H1 (cell line): ENCODE measurements around the gene ODF2L. TPM values are rescaled to one million over a fixed set of nuclear protein-coding genes. Genes with fewer than 3 reads are reported as not detected.

Experiments
- CEBPB ChIP-seq: IDR thresholded peaks from 2 replicates; pipeline ENCODE4 v1.6.1; 2012; ENCODE audit warnings: low read depth, low read length
- CHD7 ChIP-seq: fragments of 300-600 bp; sonication (generic); IDR thresholded peaks from 2 replicates; pipeline ENCODE4 v1.7.1; 2012; ENCODE audit warnings: low read length, moderate library complexity, mild to moderate bottlenecking, inconsistent platforms; ENCODE audit not compliant: insufficient replicate concordance
- CTCF ChIP-seq, 3 experiments: IDR thresholded peaks; 1 replicate in 2 of 3; 2 replicates in 1 of 3; pipeline versions ENCODE4 v1.5.1 to v1.6.1; 2011; ENCODE audit warnings: low read length in 3 of 3, mild to moderate bottlenecking in 3 of 3, inconsistent platforms in 2 of 3, low read depth in 1 of 3, moderate library complexity in 1 of 3; ENCODE audit not compliant: insufficient read depth in 1 of 3; ENCODE audit errors: control extremely low read depth in 1 of 3
- GTF2F1 ChIP-seq: IDR thresholded peaks from 2 replicates; pipeline ENCODE4 v1.6.1; 2012; ENCODE audit warnings: low read depth, low read length, improper control_type of control experiment, borderline replicate concordance
- HDAC2 ChIP-seq, 2 experiments: fragments of 300-600 bp in 1 of 2; sonication (generic) in 1 of 2; IDR thresholded peaks; 2 replicates each; pipeline ENCODE4 v1.6.1; 2011 to 2012; ENCODE audit warnings: low read depth in 2 of 2, low read length in 2 of 2, mild to moderate bottlenecking in 2 of 2, moderate library complexity in 2 of 2, borderline replicate concordance in 1 of 2, inconsistent platforms in 1 of 2
- SP2 ChIP-seq: IDR thresholded peaks from 2 replicates; pipeline ENCODE4 v1.6.1; 2012; ENCODE audit warnings: mild to moderate bottlenecking, low read length, inconsistent platforms
- TAF7 ChIP-seq: optimal IDR thresholded peaks from 2 replicates; pipeline ENCODE3; 2011; ENCODE audit warnings: low read depth, mild to moderate bottlenecking, inconsistent platforms, low read length, moderate library complexity, borderline replicate concordance
- polyA plus RNA-seq, 7 experiments: library from polyadenylated mRNA; depleted of rRNA in 3 of 7; stranded (reverse) in 5 of 7; unstranded in 2 of 7; fragments of >200 nt in 5 of 7; fragments of 200-250 nt in 2 of 7; gene quantifications; 1 replicate in 5 of 7; 2 replicates in 1 of 7; 4 replicates in 1 of 7; pipeline versions ENCODE4 v1.2.1 to v1.2.3, GENCODE V29; 2011 to 2013; ENCODE audit warnings: missing spikeins in 2 of 7, mixed read lengths in 2 of 7
- total RNA-seq: library from RNA; stranded (reverse); fragmentation: NEBNext Ultra II Directional; extraction: Animal tissue kit (Norgen Biotek cat#: 25700); gene quantifications from 2 replicates; pipeline ENCODE4 v1.2.1, GENCODE V29; 2021

ODF2L gene
- total and polyA plus RNA-seq, 2 of the 8 experiments (the other 6 are each of a cell fraction or from before 2014, with no cell fraction given) = 3.2 to 27.1 TPM

GRCh38 chr1:86409416-86410021 lies 13.4 kb upstream of the ODF2L start (continued):
- no peak for TF ChIP-seq CHD7
- TF ChIP-seq GTF2F1 = no peak
- TF ChIP-seq TAF7 = no peak
- no peak for TF ChIP-seq SP2
- TF ChIP-seq HDAC2 (IDR thresholded peaks at IDR 0.05; ENCODE audit: borderline replicate concordance in 1 of 2, low read depth in 2 of 2, low read length in 2 of 2) = no peak
- no peak for TF ChIP-seq CTCF (IDR thresholded peaks at IDR 0.05; ENCODE audit: control extremely low read depth in 1 of 3, insufficient read depth in 1 of 3, low read depth in 1 of 3, low read length in 3 of 3)
- TF ChIP-seq CEBPB = no peak
